HL-60 (cell line): ENCODE data around the gene PRAMEF4.
"Not testable (repeated sequence)": the region's sequence is repeated elsewhere in the genome, so short reads cannot be mapped to it uniquely, and the experiment has no call there.

Source experiments
- CTCF ChIP-seq: IDR thresholded peaks from one replicate; pipeline ENCODE4 v1.5.1; 2011; ENCODE audit warnings: low read length, control low read depth, inconsistent platforms; ENCODE audit not compliant: insufficient read depth
- REST ChIP-seq: IDR thresholded peaks from 2 replicates; pipeline ENCODE4 v1.6.1; 2012; ENCODE audit warnings: low read depth; ENCODE audit not compliant: insufficient replicate concordance

- TF ChIP-seq CTCF, REST: not testable (repeated sequence)
Observed at GRCh38 chr1:12856786-12857185, 29.2 kb downstream of the PRAMEF4 start, which contains the start of gene PRAMEF2.
